Measurements from ENCODE around the gene CLDN1.

CLDN1 gene

DNA sequence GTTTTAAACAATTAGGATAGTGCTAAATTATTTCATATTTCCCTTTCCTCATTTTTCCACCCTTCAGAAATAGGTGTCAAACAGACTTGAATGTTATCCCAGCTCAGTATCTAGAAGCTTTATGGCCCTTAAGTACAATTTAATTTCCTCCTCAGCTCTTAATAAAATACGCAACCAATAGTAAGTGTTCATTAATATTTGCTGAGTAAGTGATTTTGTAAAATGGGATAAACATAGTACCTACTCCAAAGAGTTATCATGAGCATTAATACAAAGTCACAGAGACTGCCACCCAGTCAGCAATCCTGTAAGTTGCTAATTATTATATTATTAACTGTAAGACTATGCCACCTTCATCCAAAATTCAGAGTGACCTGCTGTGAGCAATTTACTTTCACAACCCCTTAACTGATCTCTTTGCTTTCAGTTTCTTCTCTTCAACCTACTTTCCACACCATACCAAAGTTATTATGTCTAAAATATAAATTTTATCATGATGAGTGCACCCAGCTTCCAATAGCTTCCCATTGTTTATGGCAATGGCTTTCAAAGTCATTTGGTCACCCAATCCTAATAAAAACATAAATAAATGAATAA lies 30.7 kb upstream of the CLDN1 start:
- TF ChIP-seq CTCF (IDR thresholded peaks at IDR 0.05; ENCODE audit: borderline replicate concordance, control extremely low read depth, extremely low read depth, insufficient read depth, missing control alignments): no peak
- no peak for DNase-seq (ENCODE audit: low spot score)
- in situ Hi-C loops (cut with MboI; ENCODE audit: low sequenced_read_pairs, unreplicated experiment): no loop called here

DNA sequence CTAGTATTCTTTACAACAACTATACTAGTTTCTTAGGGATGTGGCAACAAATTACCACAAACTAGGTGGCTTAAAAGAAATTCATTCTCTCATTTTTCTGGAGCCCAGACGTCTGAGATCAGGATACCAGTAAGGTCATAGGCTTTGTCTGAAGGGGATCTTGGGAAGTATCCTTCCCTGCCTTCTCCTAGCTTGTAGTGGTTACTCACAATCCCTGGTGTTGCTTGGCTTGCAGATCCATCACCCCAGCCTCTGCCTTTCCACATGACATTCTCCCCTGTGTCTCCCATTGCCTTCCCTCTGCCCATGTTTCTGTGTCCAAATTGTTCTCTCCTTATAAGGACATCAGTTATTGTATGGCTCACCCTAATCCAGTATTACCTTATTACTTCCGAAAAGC lies 24.3 kb upstream of the CLDN1 start:
- no peak for DNase-seq (ENCODE audit: low spot score)
- no peak for TF ChIP-seq CTCF (IDR thresholded peaks at IDR 0.05; ENCODE audit: borderline replicate concordance, control extremely low read depth, extremely low read depth, insufficient read depth, missing control alignments)
- in situ Hi-C loops (cut with MboI; ENCODE audit: low sequenced_read_pairs, unreplicated experiment): no loop called here

DNA sequence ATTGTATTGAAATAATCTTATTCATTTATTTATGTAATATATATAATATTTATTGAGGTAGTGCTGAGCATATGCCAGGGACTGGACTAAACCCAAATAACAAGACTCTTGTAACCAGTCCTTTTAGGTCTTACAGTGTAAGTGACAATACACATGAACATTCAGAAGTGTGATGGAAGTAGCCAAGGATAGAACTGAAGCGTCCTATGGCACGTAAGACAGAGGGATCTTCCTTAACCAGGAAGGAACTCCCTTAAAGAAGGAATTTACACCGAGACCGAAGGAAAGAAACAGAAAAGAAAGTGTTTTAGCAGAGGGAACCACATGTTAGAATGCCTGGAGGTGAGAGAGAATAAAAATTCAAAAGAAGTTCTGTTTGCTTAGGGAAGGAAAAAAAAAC lies 23.6 kb upstream of the CLDN1 start:
- no peak for DNase-seq (ENCODE audit: low spot score)
- in situ Hi-C loops (cut with MboI; ENCODE audit: low sequenced_read_pairs, unreplicated experiment): no loop called here
- no peak for TF ChIP-seq CTCF (IDR thresholded peaks at IDR 0.05; ENCODE audit: borderline replicate concordance, control extremely low read depth, extremely low read depth, insufficient read depth, missing control alignments)

- no peak for DNase-seq (ENCODE audit: low spot score)
- in situ Hi-C loops (cut with MboI; ENCODE audit: low sequenced_read_pairs, unreplicated experiment): no loop called here
- no peak for TF ChIP-seq CTCF (IDR thresholded peaks at IDR 0.05; ENCODE audit: borderline replicate concordance, control extremely low read depth, extremely low read depth, insufficient read depth, missing control alignments)
These were observed 23.0 kb upstream of the CLDN1 start for GRCh38 chr3:190345027-190345821.

GRCh38 chr3:190340071-190340470 lies 17.8 kb upstream of the CLDN1 start:
- in situ Hi-C loops (cut with MboI; ENCODE audit: low sequenced_read_pairs, unreplicated experiment): no loop called here
- no peak for DNase-seq (ENCODE audit: low spot score)
- no peak for TF ChIP-seq CTCF (IDR thresholded peaks at IDR 0.05; ENCODE audit: borderline replicate concordance, control extremely low read depth, extremely low read depth, insufficient read depth, missing control alignments)

- in situ Hi-C loops (cut with MboI; ENCODE audit: low sequenced_read_pairs, unreplicated experiment): no loop called here
- no peak for DNase-seq (ENCODE audit: low spot score)
- TF ChIP-seq CTCF (IDR thresholded peaks at IDR 0.05; ENCODE audit: borderline replicate concordance, control extremely low read depth, extremely low read depth, insufficient read depth, missing control alignments): no peak
These were observed 16.9 kb upstream of the CLDN1 start for GRCh38 chr3:190339130-190339529.
